22Rv1 (cell line): ENCODE results near the gene FIBCD1.

Experiments
- H3K27ac ChIP-seq: fragments of 450-650 bp; 2 replicates; pipeline ENCODE4 v1.5.1; 2017
- ZFX ChIP-seq: fragments of 450-650 bp; IDR thresholded peaks from 2 replicates; pipeline ENCODE4 v1.6.1; 2017; ENCODE audit warnings: antibody characterized with exemption, borderline replicate concordance
- TF ChIP-seq, protein P1 (sequence below): fragments of 450-650 bp; IDR thresholded peaks from 2 replicates; pipeline ENCODE4 v1.5.1; 2017; ENCODE audit warnings: mild to moderate bottlenecking

Gene FIBCD1

DNA sequence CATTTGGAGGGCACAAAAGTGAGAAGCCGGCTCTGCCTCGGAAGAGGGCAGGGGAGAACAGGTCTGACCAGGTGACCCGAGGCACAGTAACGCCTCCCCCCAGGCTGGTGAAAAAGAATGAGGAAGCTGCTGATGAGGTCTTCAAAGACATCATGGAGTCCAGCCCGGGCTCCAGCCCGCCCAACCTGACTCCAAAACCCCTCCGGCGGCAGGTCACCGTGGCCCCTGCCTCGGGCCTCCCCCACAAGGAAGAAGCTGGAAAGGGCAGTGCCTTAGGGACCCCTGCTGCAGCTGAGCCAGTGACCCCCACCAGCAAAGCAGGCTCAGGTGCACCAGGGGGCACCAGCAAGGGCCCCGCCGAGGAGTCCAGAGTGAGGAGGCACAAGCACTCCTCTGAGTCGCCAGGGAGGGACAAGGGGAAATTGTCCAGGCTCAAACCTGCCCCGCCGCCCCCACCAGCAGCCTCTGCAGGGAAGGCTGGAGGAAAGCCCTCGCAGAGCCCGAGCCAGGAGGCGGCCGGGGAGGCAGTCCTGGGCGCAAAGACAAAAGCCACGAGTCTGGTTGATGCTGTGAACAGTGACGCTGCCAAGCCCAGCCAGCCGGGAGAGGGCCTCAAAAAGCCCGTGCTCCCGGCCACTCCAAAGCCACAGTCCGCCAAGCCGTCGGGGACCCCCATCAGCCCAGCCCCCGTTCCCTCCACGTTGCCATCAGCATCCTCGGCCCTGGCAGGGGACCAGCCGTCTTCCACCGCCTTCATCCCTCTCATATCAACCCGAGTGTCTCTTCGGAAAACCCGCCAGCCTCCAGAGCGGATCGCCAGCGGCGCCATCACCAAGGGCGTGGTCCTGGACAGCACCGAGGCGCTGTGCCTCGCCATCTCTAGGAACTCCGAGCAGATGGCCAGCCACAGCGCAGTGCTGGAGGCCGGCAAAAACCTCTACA lies 54.2 kb downstream of the FIBCD1 start:
- TF ChIP-seq, protein P1, sequence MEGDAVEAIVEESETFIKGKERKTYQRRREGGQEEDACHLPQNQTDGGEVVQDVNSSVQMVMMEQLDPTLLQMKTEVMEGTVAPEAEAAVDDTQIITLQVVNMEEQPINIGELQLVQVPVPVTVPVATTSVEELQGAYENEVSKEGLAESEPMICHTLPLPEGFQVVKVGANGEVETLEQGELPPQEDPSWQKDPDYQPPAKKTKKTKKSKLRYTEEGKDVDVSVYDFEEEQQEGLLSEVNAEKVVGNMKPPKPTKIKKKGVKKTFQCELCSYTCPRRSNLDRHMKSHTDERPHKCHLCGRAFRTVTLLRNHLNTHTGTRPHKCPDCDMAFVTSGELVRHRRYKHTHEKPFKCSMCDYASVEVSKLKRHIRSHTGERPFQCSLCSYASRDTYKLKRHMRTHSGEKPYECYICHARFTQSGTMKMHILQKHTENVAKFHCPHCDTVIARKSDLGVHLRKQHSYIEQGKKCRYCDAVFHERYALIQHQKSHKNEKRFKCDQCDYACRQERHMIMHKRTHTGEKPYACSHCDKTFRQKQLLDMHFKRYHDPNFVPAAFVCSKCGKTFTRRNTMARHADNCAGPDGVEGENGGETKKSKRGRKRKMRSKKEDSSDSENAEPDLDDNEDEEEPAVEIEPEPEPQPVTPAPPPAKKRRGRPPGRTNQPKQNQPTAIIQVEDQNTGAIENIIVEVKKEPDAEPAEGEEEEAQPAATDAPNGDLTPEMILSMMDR = no peak
- TF ChIP-seq ZFX = no peak
- no peak overlapping the region for H3K27ac ChIP-seq

DNA sequence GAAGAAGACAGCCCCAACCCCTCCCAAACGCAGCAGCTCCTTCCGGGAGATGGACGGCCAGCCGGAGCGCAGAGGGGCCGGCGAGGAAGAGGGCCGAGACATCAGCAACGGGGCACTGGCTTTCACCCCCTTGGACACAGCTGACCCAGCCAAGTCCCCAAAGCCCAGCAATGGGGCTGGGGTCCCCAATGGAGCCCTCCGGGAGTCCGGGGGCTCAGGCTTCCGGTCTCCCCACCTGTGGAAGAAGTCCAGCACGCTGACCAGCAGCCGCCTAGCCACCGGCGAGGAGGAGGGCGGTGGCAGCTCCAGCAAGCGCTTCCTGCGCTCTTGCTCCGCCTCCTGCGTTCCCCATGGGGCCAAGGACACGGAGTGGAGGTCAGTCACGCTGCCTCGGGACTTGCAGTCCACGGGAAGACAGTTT lies 54.9 kb downstream of the FIBCD1 start:
- no peak overlapping the region for H3K27ac ChIP-seq
- TF ChIP-seq, protein P1 = no peak
- no peak for TF ChIP-seq ZFX

DNA sequence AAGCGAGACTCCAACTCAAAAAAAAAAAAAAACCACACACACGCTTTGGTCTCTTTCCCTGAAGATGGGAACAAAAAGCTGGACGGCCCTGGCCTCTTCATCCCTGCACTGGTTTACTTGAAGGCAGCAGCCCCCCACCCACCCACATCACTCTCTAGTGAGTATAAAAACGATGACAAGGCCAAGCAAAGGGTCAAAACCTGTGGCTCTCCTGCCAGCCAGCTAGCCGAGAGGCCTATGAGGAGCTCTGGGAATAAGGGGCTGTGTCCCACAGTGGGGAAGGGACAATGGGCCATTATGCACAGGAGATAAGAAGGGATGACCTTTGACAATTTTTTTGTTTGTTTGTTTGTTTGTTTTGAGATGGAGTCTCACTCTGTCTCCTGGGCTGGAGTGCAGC lies 55.6 kb downstream of the FIBCD1 start:
- no peak overlapping the region for H3K27ac ChIP-seq
- no peak for TF ChIP-seq ZFX
- TF ChIP-seq, protein P1 = no peak

DNA sequence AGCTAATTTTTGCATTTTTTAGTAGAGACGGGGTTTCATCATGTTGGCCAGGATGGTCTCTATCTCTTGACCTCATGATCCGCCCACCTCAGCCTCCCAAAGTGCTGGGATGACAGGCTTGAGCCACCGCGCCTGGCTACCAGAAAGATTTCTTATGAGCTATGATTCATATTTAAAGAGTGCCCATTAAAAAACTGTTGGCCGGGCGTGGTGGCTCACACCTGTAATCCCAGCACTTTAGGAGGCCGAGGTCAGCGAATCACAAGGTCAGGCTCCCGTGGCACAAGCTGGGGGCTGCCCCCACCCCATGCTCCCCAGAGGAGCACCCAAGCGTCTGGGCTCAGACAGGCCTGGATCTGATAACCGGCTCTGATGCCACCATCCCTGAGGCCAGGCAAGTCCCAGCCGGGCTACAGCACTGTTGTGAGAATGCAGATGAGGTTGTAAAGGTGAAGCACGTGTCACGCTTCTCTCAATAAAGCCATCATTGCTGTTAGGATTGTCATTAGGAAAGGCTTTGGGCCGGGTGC lies 56.3 kb downstream of the FIBCD1 start:
- H3K27ac ChIP-seq = no peak overlapping the region
- TF ChIP-seq, protein P1 = no peak
- no peak for TF ChIP-seq ZFX

DNA sequence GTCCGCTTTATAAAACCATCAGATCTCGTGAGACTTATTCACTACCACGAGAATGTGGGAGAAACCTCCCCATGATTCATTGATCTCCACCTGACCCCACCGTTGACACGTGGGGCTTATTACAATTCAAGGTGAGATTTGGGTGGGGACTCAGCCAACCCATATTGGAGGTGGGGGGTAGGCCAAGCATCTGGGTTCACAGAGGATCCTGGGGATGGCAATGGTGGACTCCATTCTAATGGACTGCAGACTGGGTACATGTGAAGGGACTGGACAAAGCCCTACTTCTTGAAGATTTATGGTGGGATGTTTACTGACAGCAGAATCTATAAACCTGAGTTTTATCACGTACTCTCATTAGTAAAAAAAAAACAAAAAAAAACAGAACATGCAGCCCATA lies 57.5 kb downstream of the FIBCD1 start:
- TF ChIP-seq, protein P1 = no peak
- no peak for TF ChIP-seq ZFX
- no peak overlapping the region for H3K27ac ChIP-seq

DNA sequence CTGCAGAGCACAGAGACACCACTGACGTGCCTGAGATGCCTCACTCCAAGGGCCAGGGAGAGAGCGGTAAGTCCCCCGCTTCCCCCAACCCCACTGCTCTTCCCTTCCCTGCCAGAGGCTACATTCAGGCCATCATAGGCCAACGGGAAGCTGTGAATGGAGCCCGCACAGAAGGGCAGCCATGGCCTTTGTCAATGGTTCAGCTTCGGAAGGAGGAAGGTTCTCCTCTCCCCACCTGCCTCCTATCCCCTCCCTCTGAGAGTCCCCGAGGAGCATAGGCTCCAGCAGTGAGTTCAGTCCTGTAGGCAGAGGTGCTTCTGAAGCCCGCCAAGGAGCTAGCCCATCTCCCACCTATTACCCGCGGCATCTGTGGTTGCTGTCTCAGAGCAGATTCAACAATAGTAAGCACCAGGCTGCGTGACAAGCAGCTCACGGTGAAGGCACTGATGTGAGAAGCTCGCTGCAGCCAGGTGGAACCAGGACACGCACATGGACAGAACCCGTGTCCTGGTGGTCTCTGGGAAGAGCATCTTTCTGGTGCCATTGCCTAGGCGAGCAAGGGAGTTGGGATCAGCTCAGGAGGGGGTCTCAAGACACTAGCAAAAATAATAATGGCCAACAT lies 58.3 kb downstream of the FIBCD1 start:
- no peak overlapping the region for H3K27ac ChIP-seq
- TF ChIP-seq, protein P1 = no peak
- no peak for TF ChIP-seq ZFX
